NCI-H345 treated with DMSO at 0.1 percent for 48 hours (cell line): Measurements from ENCODE around the gene RPS19.

Source experiments
- DNase-seq: peaks from one replicate; lab custom pipeline; 2025; ENCODE audit not compliant: unreplicated experiment; lab: John Stamatoyannopoulos, UW

Gene RPS19

DNA sequence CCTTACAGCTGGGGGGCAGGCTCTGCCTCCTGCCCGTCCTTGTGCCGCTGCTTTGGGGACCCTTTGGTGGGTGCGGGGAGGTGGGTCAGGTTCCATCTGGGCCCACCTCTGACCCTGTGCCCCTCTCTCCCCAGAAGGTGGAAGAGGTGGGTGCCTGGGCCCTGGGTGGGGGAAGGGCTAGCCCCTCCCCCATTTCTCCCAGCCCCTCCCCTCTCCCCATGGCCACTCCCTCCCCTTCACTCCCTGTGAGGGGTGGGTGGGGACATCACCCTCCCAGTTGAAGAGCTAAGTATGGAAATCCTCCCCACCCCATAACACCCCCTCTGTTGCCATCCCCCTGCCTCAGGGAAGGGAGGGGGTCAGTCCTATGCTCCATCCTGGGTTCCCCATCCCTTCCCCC is 37.1 kb downstream of the RPS19 start:
- DNase-seq, result no peak

DNA sequence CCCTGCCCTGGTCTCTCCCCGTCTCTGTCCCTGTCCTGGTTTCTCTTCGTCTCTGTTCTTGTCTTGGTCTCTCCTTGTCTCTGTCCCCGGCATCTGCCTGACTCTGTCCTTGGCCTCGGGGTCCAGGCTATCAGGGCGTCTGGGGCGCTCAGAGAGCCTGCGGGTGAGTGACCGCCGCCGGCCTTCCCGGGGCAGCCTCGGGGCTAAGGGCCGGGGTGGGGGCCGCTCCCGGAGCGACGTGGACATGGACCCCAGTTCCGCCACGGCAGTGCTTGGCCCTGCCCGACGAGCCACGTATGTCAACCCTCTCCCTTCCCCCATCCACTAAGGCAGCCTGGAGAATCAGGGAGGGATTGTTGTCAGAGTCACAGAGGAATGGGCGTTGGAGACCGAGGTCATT is 37.8 kb downstream of the RPS19 start:
- no peak for DNase-seq

DNA sequence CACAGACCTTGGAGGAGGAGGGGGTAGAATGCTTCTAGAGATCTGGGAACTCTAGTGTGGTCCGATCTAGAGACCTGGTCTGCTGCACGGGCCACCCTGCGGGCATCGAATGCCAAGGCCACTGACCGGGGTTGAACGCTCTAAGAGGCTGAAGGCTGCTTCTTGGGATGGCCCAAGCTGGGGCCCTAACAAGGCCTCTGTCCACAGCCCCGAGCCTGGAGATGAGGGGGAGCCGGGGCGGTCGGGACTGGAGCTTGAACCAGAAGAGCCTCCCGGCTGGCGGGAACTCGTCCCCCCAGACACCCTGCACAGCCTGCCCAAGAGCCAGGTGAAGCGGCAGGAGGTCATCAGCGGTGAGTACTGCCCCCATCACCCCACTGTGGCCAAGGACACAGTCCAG is 38.2 kb downstream of the RPS19 start:
- DNase-seq, result no peak

DNA sequence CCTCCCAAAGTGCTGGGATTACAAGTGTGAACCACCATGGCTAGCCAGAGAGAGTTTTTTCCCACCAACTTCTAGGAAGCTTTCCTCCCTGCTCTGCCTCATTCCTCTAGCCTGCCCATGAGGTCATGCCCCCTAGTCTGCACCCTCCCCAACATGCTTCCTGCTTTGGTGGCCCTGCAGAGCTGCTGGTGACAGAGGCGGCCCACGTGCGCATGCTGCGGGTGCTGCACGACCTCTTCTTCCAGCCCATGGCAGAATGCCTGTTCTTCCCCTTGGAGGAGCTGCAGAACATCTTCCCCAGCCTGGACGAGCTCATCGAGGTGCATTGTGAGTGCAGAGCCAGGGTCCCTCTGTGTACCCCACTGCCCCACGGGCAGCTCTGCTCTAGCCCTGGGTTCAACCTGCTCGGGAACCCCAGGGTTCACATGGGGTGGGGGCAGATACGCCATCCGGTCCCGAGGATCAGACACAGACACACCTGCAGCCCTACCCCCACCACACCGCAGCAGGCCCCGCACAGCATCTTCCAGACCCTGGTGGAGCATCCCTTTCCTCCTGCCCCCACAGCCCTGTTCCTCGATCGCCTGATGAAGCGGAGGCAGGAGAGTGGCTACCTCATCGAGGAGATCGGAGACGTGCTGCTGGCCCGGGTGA is 41.8 kb downstream of the RPS19 start:
- DNase-seq, result no peak

DNA sequence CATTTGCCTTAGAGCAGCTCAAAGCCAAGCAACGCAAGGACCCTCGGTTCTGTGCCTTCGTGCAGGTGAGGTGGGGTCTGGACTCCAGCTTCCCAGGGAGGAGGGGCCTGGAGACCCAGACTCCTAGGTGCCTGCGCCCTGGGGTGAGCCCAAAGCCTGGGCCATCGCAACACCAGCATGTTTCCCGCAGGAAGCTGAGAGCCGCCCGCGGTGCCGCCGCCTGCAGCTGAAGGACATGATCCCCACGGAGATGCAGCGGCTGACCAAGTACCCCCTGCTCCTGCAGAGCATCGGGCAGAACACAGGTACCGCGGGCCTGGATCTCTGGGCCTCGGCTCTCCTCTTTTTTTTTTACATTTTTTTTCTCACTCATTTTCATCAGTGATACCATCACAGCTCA is 42.5 kb downstream of the RPS19 start:
- DNase-seq, result no peak

DNA sequence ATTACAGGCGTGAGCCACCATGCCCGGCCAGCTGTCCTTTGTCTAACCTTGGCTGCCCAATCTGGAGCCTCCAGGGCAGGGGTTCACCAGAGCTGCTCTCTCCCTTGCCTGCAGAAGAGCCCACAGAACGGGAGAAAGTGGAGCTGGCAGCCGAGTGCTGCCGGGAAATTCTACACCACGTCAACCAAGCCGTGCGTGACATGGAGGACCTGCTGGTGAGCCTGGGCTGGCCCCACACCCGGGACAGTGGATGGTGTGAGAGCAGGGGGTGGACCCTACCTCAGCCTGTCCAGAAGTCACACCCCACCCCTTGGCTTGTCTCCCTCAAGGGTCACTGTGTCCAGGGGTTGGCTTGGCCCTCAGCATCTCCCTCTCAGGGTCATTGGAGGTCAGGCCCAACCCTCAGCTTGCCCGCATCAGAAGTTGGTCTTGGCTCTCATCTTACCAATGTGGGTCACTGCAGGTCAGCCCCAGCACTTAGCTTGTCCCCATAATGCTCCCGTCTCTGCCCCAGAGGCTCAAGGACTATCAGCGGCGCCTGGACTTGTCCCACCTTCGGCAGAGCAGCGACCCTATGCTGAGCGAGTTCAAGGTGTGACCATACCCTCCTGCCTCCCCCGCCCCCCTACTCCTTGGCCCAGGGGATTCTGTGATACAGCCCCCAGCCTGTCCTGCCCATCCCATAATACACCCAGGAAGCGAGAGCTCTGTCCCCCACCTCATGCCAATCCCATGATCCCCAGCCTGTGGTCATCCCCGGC is 43.3 kb downstream of the RPS19 start:
- DNase-seq, result no peak

DNA sequence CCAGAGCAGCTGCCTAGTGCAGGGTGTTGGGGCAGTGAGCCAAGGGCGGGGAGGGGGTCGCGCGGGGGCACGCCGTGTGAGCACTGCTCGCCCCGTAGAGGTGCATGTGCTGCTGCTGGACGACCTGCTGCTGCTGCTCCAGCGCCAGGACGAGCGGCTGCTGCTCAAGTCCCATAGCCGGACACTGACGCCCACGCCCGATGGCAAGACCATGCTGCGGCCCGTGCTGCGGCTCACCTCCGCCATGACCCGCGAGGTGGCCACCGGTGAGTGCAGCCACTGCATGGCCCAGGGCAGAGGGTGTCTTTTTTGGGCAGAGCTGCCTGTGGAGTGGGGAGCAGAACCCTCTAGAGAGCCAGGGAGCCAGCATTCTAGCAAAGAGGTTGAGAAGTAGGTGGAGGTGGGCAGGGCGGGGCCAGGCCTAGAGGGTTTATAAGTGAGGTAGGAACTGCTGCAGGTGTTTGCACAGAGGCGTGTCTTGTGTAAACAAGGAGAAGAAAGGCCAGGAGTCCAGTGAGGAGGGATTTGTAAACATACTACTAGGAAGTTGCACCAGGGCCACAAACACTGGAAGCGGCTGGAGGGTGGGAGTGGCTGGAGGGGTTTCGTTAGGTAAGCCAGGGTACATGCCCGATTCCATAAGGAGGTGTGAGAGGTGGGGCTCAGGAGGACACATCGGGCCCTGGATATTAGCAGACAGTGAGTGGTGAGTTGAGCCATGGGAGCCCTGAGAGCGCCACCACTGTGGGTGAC is 44.2 kb downstream of the RPS19 start:
- peak; percentile 67 for DNase-seq

DNA sequence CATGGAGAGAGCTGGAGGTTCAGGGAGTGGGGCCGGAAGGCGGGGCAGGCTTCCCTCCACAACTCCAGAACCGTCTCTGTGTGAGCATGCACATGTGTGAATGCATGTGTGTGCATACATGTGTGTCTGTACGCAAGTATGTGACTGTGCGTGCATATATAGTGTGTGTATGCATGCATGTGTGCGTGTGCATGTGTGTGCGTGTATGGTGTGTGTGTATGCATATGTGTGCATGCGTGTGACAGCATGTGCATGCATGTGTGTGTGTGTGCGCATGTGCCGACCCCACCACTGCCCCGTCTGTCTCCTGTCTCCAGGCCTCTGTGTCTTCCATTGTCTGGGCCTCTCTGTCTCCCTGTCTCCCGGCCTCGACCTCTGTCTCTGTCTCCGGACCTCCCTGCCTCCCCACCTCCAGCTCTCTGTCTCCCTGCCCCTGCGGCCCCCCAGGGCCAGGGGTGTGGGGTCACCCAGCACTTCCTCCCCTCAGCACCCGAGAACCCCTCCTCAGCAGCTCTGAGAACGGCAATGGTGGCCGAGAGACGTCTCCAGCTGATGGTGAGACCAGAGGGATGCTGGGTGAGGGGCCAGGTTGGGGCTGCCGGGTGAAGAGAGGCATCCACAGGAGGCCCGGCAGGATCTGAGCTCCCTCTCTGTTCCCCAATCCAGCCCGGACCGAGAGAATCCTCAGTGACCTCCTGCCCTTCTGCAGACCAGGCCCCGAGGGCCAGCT is 45.4 kb downstream of the RPS19 start:
- no peak for DNase-seq

DNA sequence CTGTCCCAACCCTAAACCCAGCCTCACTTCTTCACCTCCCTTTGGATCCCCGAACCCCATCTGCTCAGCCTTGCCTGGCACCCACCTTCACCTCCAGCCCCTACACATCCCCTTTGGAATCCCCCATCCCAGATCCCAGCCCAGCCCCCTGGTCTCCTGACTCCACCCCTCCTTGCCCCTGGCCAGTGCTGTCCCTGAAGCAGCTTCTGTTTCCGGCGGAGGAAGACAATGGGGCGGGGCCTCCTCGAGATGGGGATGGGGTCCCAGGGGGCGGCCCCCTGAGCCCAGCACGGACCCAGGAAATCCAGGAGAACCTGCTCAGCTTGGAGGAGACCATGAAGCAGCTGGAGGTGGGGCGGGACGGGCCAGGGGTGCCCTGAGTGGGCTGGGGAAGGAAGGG is 46.2 kb downstream of the RPS19 start:
- no peak for DNase-seq

DNA sequence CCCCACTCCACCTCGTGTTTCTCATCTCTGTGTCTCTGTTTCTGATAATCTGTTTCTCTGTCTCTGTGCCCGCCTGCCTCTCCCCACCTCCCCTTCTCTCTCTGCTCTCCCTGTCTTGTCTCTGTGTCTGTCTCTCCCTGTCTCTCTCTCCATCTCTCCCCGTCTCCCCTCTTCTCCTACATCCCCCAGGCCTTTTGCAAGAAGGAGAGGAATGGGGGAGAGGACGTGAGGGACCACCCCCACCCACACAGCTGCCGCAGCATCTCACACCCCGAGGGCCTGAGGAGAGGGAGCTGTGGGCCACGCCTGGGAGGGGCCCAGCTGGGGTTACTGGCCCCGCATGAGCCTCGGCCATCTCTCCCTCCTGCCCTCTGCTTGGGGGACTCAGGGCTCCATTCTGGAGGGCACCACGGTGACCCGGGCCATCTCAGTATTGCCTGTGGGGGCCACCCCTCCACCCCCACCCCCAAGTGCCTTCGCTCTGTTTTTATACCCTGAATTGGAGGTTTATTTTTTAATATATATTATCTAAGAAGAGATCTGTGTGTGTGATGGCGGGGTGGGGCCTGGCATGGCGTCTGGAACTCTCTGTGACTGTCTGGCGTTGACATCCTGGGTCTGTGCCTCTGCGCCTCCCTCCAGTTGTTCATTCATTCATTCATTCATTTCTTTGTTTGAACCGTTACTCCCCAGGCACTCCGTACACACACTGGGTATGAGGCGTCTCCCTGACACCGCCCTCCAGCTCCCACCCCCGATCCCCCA is 47.0 kb downstream of the RPS19 start:
- DNase-seq, result no peak

DNA sequence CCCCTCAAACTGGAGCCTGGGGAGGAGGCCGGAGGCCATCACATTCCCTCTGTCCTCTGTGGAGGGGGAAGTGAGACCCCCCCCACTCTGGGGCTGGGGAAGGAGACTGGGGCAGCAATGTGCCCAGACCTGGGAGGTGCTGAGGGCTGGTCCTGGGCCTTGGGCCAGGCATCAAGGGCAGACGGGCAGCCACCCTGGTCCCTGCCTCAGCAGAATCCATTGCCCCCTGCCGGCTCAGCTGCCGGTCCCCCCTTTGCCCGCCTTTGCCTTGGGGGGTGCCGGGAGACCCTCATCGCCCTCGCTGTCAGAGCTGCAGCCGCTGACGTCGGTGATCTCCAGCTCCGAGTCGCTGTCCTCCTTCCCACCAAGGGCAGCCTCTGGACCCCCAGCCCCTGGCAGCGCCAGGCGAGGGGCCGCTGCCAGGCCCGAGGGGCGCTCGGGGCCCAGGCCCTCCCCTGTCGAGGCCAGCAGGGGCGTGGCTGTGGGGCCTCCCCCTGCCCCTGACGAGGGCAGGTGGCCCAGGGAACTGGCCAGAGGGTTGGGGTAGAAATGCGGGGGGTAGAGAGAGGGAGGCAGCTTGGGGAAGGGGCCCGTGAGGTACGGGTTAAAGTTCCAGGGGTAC is 48.0 kb downstream of the RPS19 start:
- no peak for DNase-seq

DNA sequence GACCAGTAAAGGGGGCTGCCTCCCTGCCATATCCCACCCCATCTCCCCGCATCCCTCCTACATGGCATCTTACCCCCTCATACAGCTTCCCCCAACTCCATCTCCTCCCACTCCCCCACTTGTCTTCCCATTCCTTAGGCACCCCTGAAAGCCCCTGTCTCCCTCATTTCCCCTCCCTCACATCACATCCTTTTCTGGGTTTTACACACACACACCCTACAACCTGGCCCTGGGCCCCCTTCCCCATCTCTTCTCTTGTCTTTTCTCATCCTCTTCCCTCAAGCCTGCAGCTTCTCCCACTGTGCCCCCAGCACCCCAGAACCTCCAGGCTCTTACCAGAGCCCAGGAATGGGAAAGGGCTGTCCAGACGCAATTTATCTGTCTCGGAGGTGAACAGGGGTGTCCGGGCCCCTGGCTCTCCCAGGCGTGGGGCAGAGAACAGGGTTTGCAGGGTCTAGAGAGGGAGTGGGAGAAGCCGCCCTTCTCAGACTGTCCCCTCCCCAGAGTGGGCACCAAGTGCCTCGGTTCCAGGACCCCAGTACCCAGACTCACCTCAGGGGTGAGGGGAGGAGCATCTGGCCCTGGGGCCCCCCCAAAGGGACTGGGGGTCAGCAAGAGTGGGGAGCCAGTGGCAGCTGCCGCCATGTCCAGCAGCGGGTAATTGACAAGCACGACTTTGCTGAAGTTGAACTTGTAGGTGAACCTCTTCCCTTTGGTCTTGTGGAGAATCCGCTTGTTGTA is 48.8 kb downstream of the RPS19 start:
- no peak for DNase-seq

DNA sequence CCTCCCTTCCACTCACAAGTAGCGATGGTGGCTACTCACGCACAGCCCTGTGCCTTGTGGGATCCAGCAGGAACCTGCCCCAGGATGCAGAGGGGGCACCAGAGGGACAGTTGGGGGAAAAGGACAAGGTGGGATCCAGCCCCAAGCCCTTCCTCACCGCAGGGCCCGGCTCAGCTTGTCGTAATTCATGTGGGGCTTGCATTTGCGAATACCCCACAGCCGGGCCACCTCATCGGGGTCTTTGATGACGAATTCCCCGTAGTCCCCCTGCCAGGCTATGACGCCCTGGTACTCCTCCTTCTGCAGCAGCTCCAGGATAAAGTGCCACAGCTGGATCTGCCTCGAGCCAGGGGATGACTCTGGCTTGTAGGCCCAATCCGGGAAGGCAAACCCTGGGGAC is 49.7 kb downstream of the RPS19 start:
- DNase-seq, result no peak

DNA sequence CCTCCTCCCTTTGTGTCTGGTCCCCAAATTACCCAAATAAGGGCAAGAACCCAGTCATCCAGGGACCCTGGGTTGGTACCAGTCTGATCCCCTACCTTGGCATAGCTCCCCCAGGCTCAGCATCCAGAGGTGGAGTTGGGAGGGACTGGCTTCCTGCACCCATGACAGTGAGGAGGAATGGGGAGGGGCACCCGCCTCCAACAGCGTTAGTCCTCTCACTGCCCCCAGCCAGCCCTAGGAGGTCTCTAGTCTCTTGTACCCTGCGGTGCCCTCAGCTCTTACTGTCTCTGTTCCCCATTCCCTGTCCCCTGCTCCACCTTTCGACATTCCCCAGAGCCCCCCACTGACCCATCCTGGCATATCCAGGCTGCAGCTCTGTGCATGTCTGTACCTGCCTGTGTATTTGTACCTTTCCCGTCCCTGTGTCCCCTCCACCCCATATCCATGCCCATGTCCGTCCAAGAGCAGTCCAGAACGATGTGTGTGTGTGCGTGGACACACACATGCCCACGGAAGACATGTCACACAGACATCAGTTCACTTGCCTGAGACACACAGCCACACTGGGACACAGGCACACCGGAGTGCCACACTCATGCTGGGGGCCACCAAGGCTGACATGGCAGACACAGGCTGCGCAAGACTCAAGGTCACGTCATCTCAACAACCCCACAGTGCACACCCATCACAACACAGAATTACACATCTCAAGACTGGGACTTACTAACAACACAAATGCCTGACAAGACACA is 50.4 kb downstream of the RPS19 start:
- no peak for DNase-seq

DNA sequence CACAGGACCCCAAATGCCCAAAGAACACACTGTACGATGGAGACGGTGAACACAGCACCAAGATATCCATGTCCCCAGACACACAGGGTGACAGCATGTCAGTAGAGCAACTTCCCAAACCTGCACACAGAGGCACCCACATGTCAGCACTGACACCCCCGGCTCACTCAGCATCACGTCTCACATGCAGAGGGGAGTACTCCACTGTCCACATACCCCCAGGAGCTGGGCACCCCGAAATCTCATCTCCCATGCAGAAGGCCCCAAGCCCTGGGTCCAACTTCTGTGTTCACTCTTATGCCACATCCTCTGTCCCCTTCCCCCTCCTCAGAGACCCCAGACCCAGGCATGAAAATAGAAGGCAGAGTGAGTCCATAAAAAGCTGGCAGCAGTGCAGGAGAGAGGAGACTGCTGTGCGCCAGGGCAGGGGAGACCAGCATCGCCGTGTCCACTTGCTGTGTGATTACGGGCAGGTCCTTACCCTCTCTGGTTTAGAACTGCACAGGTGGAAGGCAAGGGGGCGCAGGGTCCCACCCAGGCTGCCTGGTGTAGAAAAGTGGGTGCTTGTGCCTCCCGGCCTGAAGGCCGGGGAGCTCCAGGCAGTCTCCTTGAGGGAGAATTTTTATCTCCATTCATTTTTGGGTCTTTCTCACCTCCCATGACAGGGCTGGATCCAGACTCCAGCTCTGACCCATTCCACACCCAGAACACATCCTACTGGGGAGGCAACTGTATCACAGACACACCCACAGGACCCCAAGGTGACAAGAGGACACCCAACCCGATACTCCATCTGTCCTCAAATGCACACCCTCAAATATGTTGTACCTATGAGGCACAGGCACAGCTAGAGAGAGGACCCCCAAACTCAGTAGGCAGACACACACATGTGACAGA is 51.2 kb downstream of the RPS19 start:
- DNase-seq, result no peak

DNA sequence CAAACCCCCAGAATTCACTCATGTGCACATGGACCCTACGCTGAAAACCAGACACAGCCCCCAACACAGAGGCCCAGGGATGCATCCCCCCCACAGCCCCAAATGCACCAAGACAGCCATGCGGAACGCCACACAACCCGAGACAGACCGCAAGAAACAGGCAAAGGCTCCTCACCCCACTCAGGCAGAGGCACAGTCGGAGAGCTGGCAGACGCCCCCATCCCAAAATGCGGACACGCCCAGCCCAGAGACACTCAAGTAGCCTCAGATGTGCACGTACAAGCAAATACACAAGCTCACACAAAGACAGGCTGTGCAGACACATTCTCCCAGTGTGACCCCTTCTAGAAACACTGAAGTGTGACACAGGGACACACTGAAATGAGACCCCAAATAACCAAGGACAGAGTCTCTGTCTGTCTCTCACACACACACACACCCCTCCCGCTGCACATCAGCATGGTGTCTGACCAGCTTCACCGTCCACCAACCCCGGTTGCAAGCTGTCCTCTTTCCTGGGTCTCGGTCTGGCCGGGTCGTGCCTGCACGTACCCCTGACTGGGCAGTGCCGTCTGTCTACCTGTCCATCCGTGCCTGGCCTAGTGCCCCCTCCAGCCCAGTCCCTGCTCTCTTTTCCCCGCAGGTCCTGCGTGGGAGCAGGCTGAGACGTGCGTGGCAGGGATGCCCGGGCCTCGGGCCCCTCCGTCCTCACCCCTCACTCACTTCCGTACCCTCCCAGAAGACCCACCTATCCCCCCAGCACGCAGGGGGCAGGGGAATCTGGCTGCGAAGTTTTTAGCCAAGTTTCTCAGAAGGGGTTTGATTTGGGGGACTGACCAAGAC is 52.1 kb downstream of the RPS19 start:
- no peak for DNase-seq
